Heart left ventricle (tissue), 16 donors: ENCODE data around the gene RTL10. TPM values are rescaled to one million over a fixed set of nuclear protein-coding genes. Genes with fewer than 3 reads are reported as not detected.

ENCODE experiments used
- ATAC-seq, 4 donors: fragments of 200-7000 bp; cut with Tn5 transposase; one replicate each; pipeline ENCODE4 v1.9.1; 2020 to 2022; ENCODE audit warnings: moderate library complexity in 4 of 4, mild to moderate bottlenecking in 3 of 4, moderate number of reproducible peaks in 1 of 4
- DNase-seq, 5 donors: peaks; one replicate each; pipeline ENCODE4 v3.0.0-alpha.2; 2020
- H3K27ac ChIP-seq, 12 donors: fragments of 200-600 bp; sonication (generic) in 4 of 12; one replicate each; pipeline versions ENCODE4 v1.5.0 to v1.8.0; 2016 to 2022; ENCODE audit warnings: mild to moderate bottlenecking in 2 of 12
- H3K27me3 ChIP-seq, 9 donors: fragments of 200-600 bp; sonication (generic) in 2 of 9; one replicate each; pipeline versions ENCODE4 v1.5.1 to v1.8.0; 2016 to 2022; ENCODE audit warnings: mild to moderate bottlenecking in 3 of 9
- H3K36me3 ChIP-seq, 9 donors: fragments of 200-600 bp; sonication (generic) in 2 of 9; one replicate each; pipeline versions ENCODE4 v1.5.0 to v1.8.0; 2018 to 2022; ENCODE audit warnings: mild to moderate bottlenecking in 2 of 9
- H3K4me1 ChIP-seq, 12 donors: fragments of 200-600 bp; sonication (generic) in 4 of 12; one replicate each; pipeline versions ENCODE4 v1.5.0 to v1.8.0; 2016 to 2022; ENCODE audit warnings: mild to moderate bottlenecking in 3 of 12
- H3K4me3 ChIP-seq, 12 donors: fragments of 200-600 bp; sonication (generic) in 4 of 12; one replicate each; pipeline versions ENCODE4 v1.5.0 to v1.8.0; 2017 to 2022; ENCODE audit warnings: mild to moderate bottlenecking in 9 of 12, moderate library complexity in 4 of 12
- H3K9me3 ChIP-seq, 12 donors: fragments of 200-600 bp; sonication (generic) in 4 of 12; one replicate each; pipeline versions ENCODE4 v1.5.0 to v1.8.0; 2016 to 2022; ENCODE audit warnings: mild to moderate bottlenecking in 1 of 12
- CTCF ChIP-seq, 12 donors: fragments of 200-600 bp; sonication (generic) in 4 of 12; IDR thresholded peaks; one replicate each; pipeline versions ENCODE4 v1.5.0 to v1.8.0; 2018 to 2022; ENCODE audit warnings: antibody characterized with exemption in 12 of 12, mild to moderate bottlenecking in 5 of 12
- POLR2A ChIP-seq, 2 donors: fragments of 450-650 bp; IDR thresholded peaks; one replicate each; pipeline ENCODE4 v1.6.1; 2017; ENCODE audit warnings: antibody characterized with exemption in 2 of 2, mild to moderate bottlenecking in 2 of 2, moderate library complexity in 2 of 2
- WGBS, 4 donors: extraction: QIAGEN DNeasy Blood & Tissue Kit in 2 of 4; methylation state at CpG; one replicate each; pipeline versions ENCODE4 v1.1.5 to v1.1.7; 2013 to 2018; 5-methylcytosine and 5-hydroxymethylcytosine counted together
- intact Hi-C, 10 donors: fragments of 100-400 bp; cut with DNase I; formaldehyde crosslinking; loops; one replicate each; pipeline versions ENCODE4 v1.11.1 to v1.14.2; 2022
- polyA plus RNA-seq, 2 donors: library from polyadenylated mRNA; stranded (reverse); fragments of 200-250 nt; gene quantifications; one replicate each; pipeline ENCODE4 v1.2.3, GENCODE V29; 2013
- total RNA-seq, 9 donors: library from RNA; depleted of rRNA in 2 of 9; stranded (reverse); fragments of >200 nt in 2 of 9; fragmentation: NEBNext Ultra II Directional in 3 of 9; extraction: Animal tissue kit (Norgen Biotek cat#: 25700) in 3 of 9; gene quantifications; one replicate each; pipeline versions ENCODE4 v1.1.0 to v1.2.4, GENCODE V29; 2016 to 2023
- donor health status: ischemic (EF 13 %, LVEDD 7.1; RV severe dilation, severe dysfunction).
- donor health status: healthy with polysubstance abuse.
- donor health status: DM: no; HTN: yes; CAD: no.
- donor health status: DM: no; HTN: no; CAD: no.
- donor health status: ischemic (EF 25% LVEDD 6.9; RV normal size, moderate dysfunction).
- donor health status: ischemic (EF 25% LVEDD 5.7; RV mildly dilated, moderate dysfunction).
- donor health status: healthy.
- donor health status: DM: yes; HTN: yes; CAD: no.
- donor health status: ischemic (EF 35%, LVEDD 5.7; RV mildly dilated, moderate dysfunction).
- donor health status: nonischemic (EF 11% LVEDD 7.7; RV severe dilation, severe dysfunction).
- donor health status: DM: yes; HTN: yes; CAD: no.
- donor health status: PGD.
- donor health status: ischemic (EF 29% LVEDD 5.4; RV normal size, mild dysfunction).
- donor health status: nonischemic (EF 23%, LVEDD 6.1; RV moderate dilation, normal function).

RTL10 gene
- total and polyA plus RNA-seq, 11 donors, result 4.6 to 11.6 (median 7.5) TPM

- H3K27me3 ChIP-seq, result no peaks in the 10 kb centered on the region
- DNase-seq (peak in 2 of 5 donors; percentile 16 to 60), ATAC-seq (no peak)
- H3K36me3 ChIP-seq, result peaks cover 0 to 21% (median 2%) of the 10 kb centered on the region in 9 donors
- no peak overlapping the region for H3K27ac ChIP-seq
- TF ChIP-seq CTCF (IDR thresholded peaks at IDR 0.05), result no peak
- no peak for TF ChIP-seq POLR2A (IDR thresholded peaks at IDR 0.05)
- H3K4me3 ChIP-seq, result no peak overlapping the region
- no peaks in the 10 kb centered on the region for H3K9me3 ChIP-seq
- intact Hi-C loops, result no loop called here
- 94 to 96% (median 95%) methylated on average over 11 to 18 of the region's 18 CpGs for WGBS, 4 donors
- H3K4me1 ChIP-seq, result peaks cover 3 to 37% (median 12%) of the 10 kb centered on the region in 12 donors
Observed at GRCh38 chr22:19876941-19877625, 22.4 kb upstream of the RTL10 start.

GRCh38 chr22:19876314-19876940 is 21.8 kb upstream of the RTL10 start:
- DNase-seq (peak in 4 of 5 donors; percentile 11 to 56 (median 24)), ATAC-seq (no peak)
- Histone ChIP-seq H3K4me3 (no peak overlapping the region), H3K27me3 (no peaks in the 10 kb centered on the region), H3K9me3 (no peaks in the 10 kb centered on the region), H3K4me1 (peaks cover 0 to 31% (median 7%) of the 10 kb centered on the region in 12 donors), H3K27ac (no peak overlapping the region), H3K36me3 (peaks cover 0 to 21% (median 0%) of the 10 kb centered on the region in 9 donors)
- intact Hi-C loops, result no loop called here
- no peak for TF ChIP-seq CTCF (IDR thresholded peaks at IDR 0.05)
- TF ChIP-seq POLR2A (IDR thresholded peaks at IDR 0.05), result no peak
- 87 to 93% (median 91%) methylated on average over 11 to 21 of the region's 21 CpGs for WGBS, 4 donors

- WGBS, 4 donors, result 77 to 92% (median 82%) methylated on average over 22 to 23 of the region's 23 CpGs
- Histone ChIP-seq H3K36me3 (peaks cover 0 to 21% (median 0%) of the 10 kb centered on the region in 9 donors), H3K4me1 (peaks cover 0 to 28% (median 7%) of the 10 kb centered on the region in 12 donors), H3K9me3 (no peaks in the 10 kb centered on the region), H3K27me3 (no peaks in the 10 kb centered on the region), H3K4me3 (no peak overlapping the region), H3K27ac (no peak overlapping the region)
- intact Hi-C loops, result no loop called here
- TF ChIP-seq CTCF (IDR thresholded peaks at IDR 0.05) (no peak), POLR2A (IDR thresholded peaks at IDR 0.05) (no peak)
- ATAC-seq, result peak in 1 of 4 donors; percentile 17
- peak in 4 of 5 donors; percentile 15 to 58 (median 22) for DNase-seq
Observed at GRCh38 chr22:19875531-19876313, 21.0 kb upstream of the RTL10 start.
